ENCODE results near the gene PLEKHG4B.

The PLEKHG4B gene

GRCh38 chr5:169071-169727 lies 77.2 kb downstream of the PLEKHG4B start:
- DNase-seq = no peak
- no peak for TF ChIP-seq GATA1 (IDR thresholded peaks at IDR 0.05; ENCODE audit: low read depth, low read length)
- no peak for TF ChIP-seq POLR2A (IDR thresholded peaks at IDR 0.05; ENCODE audit: low read length)

GRCh38 chr5:169728-170094 lies 77.7 kb downstream of the PLEKHG4B start:
- DNase-seq = no peak
- no peak for TF ChIP-seq POLR2A (IDR thresholded peaks at IDR 0.05; ENCODE audit: low read length)
- no peak for TF ChIP-seq GATA1 (IDR thresholded peaks at IDR 0.05; ENCODE audit: low read depth, low read length)

GRCh38 chr5:170971-171800 lies 79.2 kb downstream of the PLEKHG4B start:
- DNase-seq = no peak

GRCh38 chr5:171801-172331 lies 79.9 kb downstream of the PLEKHG4B start:
- no peak for DNase-seq
- TF ChIP-seq GATA1 (IDR thresholded peaks at IDR 0.05; ENCODE audit: low read depth, low read length) (no peak), POLR2A (IDR thresholded peaks at IDR 0.05; ENCODE audit: low read length) (no peak)

More at GRCh38 chr5:170971-171800, 79.2 kb downstream of the PLEKHG4B start:
- TF ChIP-seq GATA1 (IDR thresholded peaks at IDR 0.05; ENCODE audit: low read depth, low read length) = no peak
- no peak for TF ChIP-seq POLR2A (IDR thresholded peaks at IDR 0.05; ENCODE audit: low read length)

GRCh38 chr5:172421-172820 lies 80.5 kb downstream of the PLEKHG4B start:
- TF ChIP-seq GATA1 (IDR thresholded peaks at IDR 0.05; ENCODE audit: low read depth, low read length) (no peak), POLR2A (IDR thresholded peaks at IDR 0.05; ENCODE audit: low read length) (no peak)
- no peak for DNase-seq

GRCh38 chr5:172841-173251 lies 80.9 kb downstream of the PLEKHG4B start:
- TF ChIP-seq GATA1 (IDR thresholded peaks at IDR 0.05; ENCODE audit: low read depth, low read length) = no peak
- no peak for TF ChIP-seq POLR2A (IDR thresholded peaks at IDR 0.05; ENCODE audit: low read length)
- no peak for DNase-seq

- no peak for TF ChIP-seq GATA1 (IDR thresholded peaks at IDR 0.05; ENCODE audit: low read depth, low read length)
- TF ChIP-seq POLR2A (IDR thresholded peaks at IDR 0.05; ENCODE audit: low read length) = no peak
- no peak for DNase-seq
Measured at GRCh38 chr5:173392-174290, 81.7 kb downstream of the PLEKHG4B start.

GRCh38 chr5:174291-174600 lies 82.3 kb downstream of the PLEKHG4B start:
- no peak for TF ChIP-seq POLR2A (IDR thresholded peaks at IDR 0.05; ENCODE audit: low read length)
- no peak for TF ChIP-seq GATA1 (IDR thresholded peaks at IDR 0.05; ENCODE audit: low read depth, low read length)
- no peak for DNase-seq

- TF ChIP-seq GATA1 (IDR thresholded peaks at IDR 0.05; ENCODE audit: low read depth, low read length) (no peak), POLR2A (IDR thresholded peaks at IDR 0.05; ENCODE audit: low read length) (no peak)
- DNase-seq = no peak
Measured at GRCh38 chr5:174876-175465, 83.0 kb downstream of the PLEKHG4B start.

GRCh38 chr5:176296-176823 lies 84.4 kb downstream of the PLEKHG4B start:
- TF ChIP-seq POLR2A (IDR thresholded peaks at IDR 0.05; ENCODE audit: low read length) (no peak), GATA1 (IDR thresholded peaks at IDR 0.05; ENCODE audit: low read depth, low read length) (no peak)
- DNase-seq = no peak

- TF ChIP-seq GATA1 (IDR thresholded peaks at IDR 0.05; ENCODE audit: low read depth, low read length) (no peak), POLR2A (IDR thresholded peaks at IDR 0.05; ENCODE audit: low read length) (no peak)
- no peak for DNase-seq
Measured at GRCh38 chr5:178110-178509, 86.1 kb downstream of the PLEKHG4B start.

GRCh38 chr5:179401-179800 lies 87.4 kb downstream of the PLEKHG4B start:
- no peak for TF ChIP-seq POLR2A (IDR thresholded peaks at IDR 0.05; ENCODE audit: low read length)
- TF ChIP-seq GATA1 (IDR thresholded peaks at IDR 0.05; ENCODE audit: low read depth, low read length) = no peak
- no peak for DNase-seq

GRCh38 chr5:180286-180918 lies 88.4 kb downstream of the PLEKHG4B start:
- DNase-seq = no peak

More at GRCh38 chr5:180286-180918, 88.4 kb downstream of the PLEKHG4B start:
- TF ChIP-seq GATA1 (IDR thresholded peaks at IDR 0.05; ENCODE audit: low read depth, low read length) = no peak
